Spleen (tissue), 11 donors: ENCODE data around the gene HAGH. TPM values are rescaled to one million over a fixed set of nuclear protein-coding genes. Genes with fewer than 3 reads are reported as not detected.

ENCODE experiments used
- DNase-seq: peaks from one replicate; pipeline ENCODE4 v3.0.0-alpha.2; 2020
- H3K27ac ChIP-seq, 8 donors: fragments of 200-600 bp; sonication (generic) in 7 of 8; 1 replicate in 4 of 8; 2 replicates in 4 of 8; pipeline versions ENCODE4 v1.5.0 to v1.8.0; 2016 to 2021; ENCODE audit warnings: inconsistent platforms in 4 of 8, mild to moderate bottlenecking in 4 of 8, moderate library complexity in 1 of 8
- H3K27me3 ChIP-seq, 7 donors: fragments of 200-600 bp; sonication (generic) in 6 of 7; replicated peaks in 1 of 7; 1 replicate in 4 of 7; 2 replicates in 3 of 7; pipeline versions ENCODE4 v1.5.0 to v1.8.0; 2016 to 2021; ENCODE audit warnings: inconsistent platforms in 3 of 7, mild to moderate bottlenecking in 1 of 7
- H3K36me3 ChIP-seq, 6 donors: fragments of 200-600 bp; sonication (generic) in 5 of 6; 1 replicate in 4 of 6; 2 replicates in 2 of 6; pipeline versions ENCODE4 v1.5.0 to v1.8.0; 2016 to 2021; ENCODE audit warnings: inconsistent platforms in 2 of 6
- H3K4me1 ChIP-seq, 6 donors: fragments of 200-600 bp; sonication (generic) in 5 of 6; 1 replicate in 3 of 6; 2 replicates in 3 of 6; pipeline versions ENCODE4 v1.5.0 to v1.8.0; 2016 to 2021; ENCODE audit warnings: inconsistent platforms in 3 of 6
- H3K4me3 ChIP-seq, 8 donors: fragments of 200-600 bp; sonication (generic) in 7 of 8; 1 replicate in 4 of 8; 2 replicates in 4 of 8; pipeline versions ENCODE4 v1.5.0 to v1.8.0; 2016 to 2021; ENCODE audit warnings: inconsistent platforms in 4 of 8, mild to moderate bottlenecking in 4 of 8, moderate library complexity in 2 of 8
- H3K9me3 ChIP-seq, 8 donors: fragments of 200-600 bp; sonication (generic) in 7 of 8; 1 replicate in 4 of 8; 2 replicates in 4 of 8; pipeline versions ENCODE4 v1.5.0 to v1.8.0; 2016 to 2021; ENCODE audit warnings: inconsistent platforms in 4 of 8
- POLR2A ChIP-seq, 3 donors: fragments of 450-650 bp; IDR thresholded peaks; one replicate each; pipeline ENCODE4 v1.5.1; 2017; ENCODE audit warnings: antibody characterized with exemption in 3 of 3, mild to moderate bottlenecking in 1 of 3
- POLR2AphosphoS5 ChIP-seq, 3 donors: sonication (generic); formaldehyde crosslinking; IDR thresholded peaks; one replicate each; pipeline ENCODE4 v1.5.1; 2017; ENCODE audit warnings: antibody characterized with exemption in 3 of 3
- WGBS, 5 donors: extraction: QIAGEN DNeasy Blood & Tissue Kit in 3 of 5; methylation state at CpG; one replicate each; pipeline versions ENCODE4 v1.1.5 to v1.1.7; 2013 to 2018; 5-methylcytosine and 5-hydroxymethylcytosine counted together
- intact Hi-C: fragments of 100-400 bp; cut with DNase I; formaldehyde crosslinking; loops from one replicate; pipeline ENCODE4 v1.15.0; 2023; ENCODE audit warnings: low total_unique reads
- polyA plus RNA-seq, 3 donors: library from polyadenylated mRNA; stranded (reverse); fragments of 200-250 nt; gene quantifications; one replicate each; pipeline ENCODE4 v1.2.1, GENCODE V29; 2013
- total RNA-seq, 7 donors: library from RNA; depleted of rRNA in 3 of 7; stranded (reverse); fragments of >200 nt in 3 of 7; fragmentation: NEBNext Ultra II Directional in 4 of 7; extraction: Animal tissue kit (Norgen Biotek cat#: 25700) in 4 of 7; gene quantifications; one replicate each; pipeline versions ENCODE4 v1.1.0 to v1.2.1, GENCODE V29; 2016 to 2021
- TF ChIP-seq, protein P1 (sequence below), 11 experiments: fragments of 200-600 bp in 7 of 11; fragments of 450-650 bp in 4 of 11; sonication (generic) in 4 of 11; IDR thresholded peaks in 8 of 11; conservative IDR thresholded peaks in 3 of 11; 1 replicate in 7 of 11; 2 replicates in 4 of 11; pipeline versions ENCODE4 v1.4.0 to v1.8.0; 2016 to 2021; ENCODE audit warnings: antibody characterized with exemption in 11 of 11, inconsistent platforms in 4 of 11, mild to moderate bottlenecking in 1 of 11
- donor health status: healthy with polysubstance abuse.
- donor health status: DM: no; HTN: no; CAD: no; lungs with moderate emphysema.
- donor health status: DM: no; HTN: no; CAD: no.
- donor health status: Bipolar disorder and iron deficiency.
- donor health status: healthy.
- donor health status: DM: no; HTN: no; CAD: no.
- donor health status: DM: yes; HTN: yes; CAD: no.

HAGH gene
- total and polyA plus RNA-seq, 10 donors, result 33.6 to 76.6 (median 49.0) TPM

DNA sequence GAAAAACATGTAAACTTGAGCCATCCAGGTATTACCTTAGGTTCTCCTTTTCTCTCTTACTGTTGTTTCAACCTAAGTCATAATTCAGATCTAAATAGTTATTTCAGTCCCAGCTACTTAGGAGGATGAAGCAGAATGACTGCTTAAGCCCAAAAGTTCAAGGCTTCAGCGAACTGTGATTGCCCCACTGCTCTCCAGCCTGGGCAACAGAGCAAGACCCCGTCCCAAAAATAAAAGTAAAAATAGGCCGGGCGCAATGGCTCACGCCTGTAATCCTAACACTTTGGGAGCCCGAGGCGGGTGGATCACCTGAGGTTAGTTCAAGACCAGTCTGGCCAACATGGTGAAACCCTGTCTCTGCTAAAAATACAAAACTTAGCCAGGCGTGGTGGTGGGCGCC is 35.8 kb upstream of the HAGH start:
- DNase-seq, result no peak
- H3K4me3 ChIP-seq, result no peak overlapping the region
- peaks cover 0 to 64% (median 28%) of the 10 kb centered on the region in 7 donors for H3K27me3 ChIP-seq
- H3K4me1 ChIP-seq, result peaks cover 0 to 6% (median 2%) of the 10 kb centered on the region in 6 donors
- TF ChIP-seq, protein P1, sequence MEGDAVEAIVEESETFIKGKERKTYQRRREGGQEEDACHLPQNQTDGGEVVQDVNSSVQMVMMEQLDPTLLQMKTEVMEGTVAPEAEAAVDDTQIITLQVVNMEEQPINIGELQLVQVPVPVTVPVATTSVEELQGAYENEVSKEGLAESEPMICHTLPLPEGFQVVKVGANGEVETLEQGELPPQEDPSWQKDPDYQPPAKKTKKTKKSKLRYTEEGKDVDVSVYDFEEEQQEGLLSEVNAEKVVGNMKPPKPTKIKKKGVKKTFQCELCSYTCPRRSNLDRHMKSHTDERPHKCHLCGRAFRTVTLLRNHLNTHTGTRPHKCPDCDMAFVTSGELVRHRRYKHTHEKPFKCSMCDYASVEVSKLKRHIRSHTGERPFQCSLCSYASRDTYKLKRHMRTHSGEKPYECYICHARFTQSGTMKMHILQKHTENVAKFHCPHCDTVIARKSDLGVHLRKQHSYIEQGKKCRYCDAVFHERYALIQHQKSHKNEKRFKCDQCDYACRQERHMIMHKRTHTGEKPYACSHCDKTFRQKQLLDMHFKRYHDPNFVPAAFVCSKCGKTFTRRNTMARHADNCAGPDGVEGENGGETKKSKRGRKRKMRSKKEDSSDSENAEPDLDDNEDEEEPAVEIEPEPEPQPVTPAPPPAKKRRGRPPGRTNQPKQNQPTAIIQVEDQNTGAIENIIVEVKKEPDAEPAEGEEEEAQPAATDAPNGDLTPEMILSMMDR (IDR thresholded peaks at IDR 0.05 in 8 of 11, conservative IDR thresholded peaks at IDR 0.05 in 3 of 11), result no peak
- TF ChIP-seq POLR2A (IDR thresholded peaks at IDR 0.05) (no peak), POLR2AphosphoS5 (IDR thresholded peaks at IDR 0.05) (no peak)
- no peaks in the 10 kb centered on the region for H3K9me3 ChIP-seq
- H3K36me3 ChIP-seq, result no peaks in the 10 kb centered on the region
- 69 to 90% (median 83%) methylated on average over 7 to 9 of the region's 9 CpGs for whole genome bisulfite sequencing, 5 donors
- intact Hi-C loops, result loop anchor here (5.0 kb wide), 1 partner anchor 65 kb away; no protein-coding TSS in a partner anchor
- H3K27ac ChIP-seq, result no peak overlapping the region

DNA sequence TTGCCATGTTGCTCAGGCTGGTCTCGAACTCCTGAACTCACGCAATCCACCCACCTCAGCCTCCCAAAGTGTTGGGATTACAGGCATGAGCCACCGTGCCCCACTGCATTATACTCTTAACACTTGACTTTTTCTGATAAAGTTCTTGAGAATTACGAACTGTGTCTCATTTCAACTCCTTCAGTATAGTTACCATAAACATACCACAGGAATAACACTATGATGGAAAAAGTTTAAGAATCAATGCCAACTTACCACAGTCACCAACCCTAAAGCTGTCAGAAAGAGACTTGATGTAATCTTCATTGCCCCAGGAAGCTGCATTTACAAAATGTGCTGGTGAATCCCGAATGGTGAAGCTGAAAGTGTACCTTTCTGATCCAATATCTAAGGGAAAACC is 35.1 kb upstream of the HAGH start:
- H3K9me3 ChIP-seq, result no peaks in the 10 kb centered on the region
- DNase-seq, result no peak
- H3K4me1 ChIP-seq, result peaks cover 0 to 6% (median 2%) of the 10 kb centered on the region in 6 donors
- intact Hi-C loops, result loop anchor here (5.0 kb wide), 1 partner anchor 66 kb away; no protein-coding TSS in a partner anchor
- no peaks in the 10 kb centered on the region for H3K36me3 ChIP-seq
- H3K4me3 ChIP-seq, result no peak overlapping the region
- peaks cover 0 to 70% (median 33%) of the 10 kb centered on the region in 7 donors for H3K27me3 ChIP-seq
- WGBS, 5 donors, result 70 to 79% (median 78%) methylated on average over 5 of the region's 5 CpGs
- no peak overlapping the region for H3K27ac ChIP-seq
- no peak for TF ChIP-seq POLR2A (IDR thresholded peaks at IDR 0.05)
- no peak for TF ChIP-seq POLR2AphosphoS5 (IDR thresholded peaks at IDR 0.05)
- TF ChIP-seq, protein P1 (IDR thresholded peaks at IDR 0.05 in 8 of 11, conservative IDR thresholded peaks at IDR 0.05 in 3 of 11), result no peak

DNA sequence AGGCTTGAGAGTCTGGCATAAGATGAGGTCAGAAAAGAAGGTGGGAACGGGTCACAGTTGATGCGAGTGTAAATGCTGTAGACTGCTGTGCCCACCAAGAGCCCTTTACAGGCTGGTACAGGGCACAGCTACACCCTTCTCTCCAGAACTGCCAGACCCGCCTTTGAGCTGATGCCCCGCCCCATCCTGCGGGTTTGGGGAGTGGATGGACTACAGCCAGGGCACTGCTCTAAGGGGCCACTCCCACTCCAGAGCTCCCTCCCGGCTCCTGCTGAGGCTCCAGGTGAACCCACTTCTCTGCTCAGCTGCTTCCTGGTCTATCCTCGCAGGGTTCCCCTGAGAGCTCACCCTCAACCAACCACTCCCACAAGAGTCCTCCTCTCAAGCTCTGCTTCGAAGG is 33.0 kb upstream of the HAGH start:
- intact Hi-C loops, result loop anchor here (5.0 kb wide), 1 partner anchor 68 kb away; no protein-coding TSS in a partner anchor
- DNase-seq, result no peak
- 32 to 54% (median 35%) methylated on average over 7 to 8 of the region's 8 CpGs for whole genome bisulfite sequencing, 5 donors

DNA sequence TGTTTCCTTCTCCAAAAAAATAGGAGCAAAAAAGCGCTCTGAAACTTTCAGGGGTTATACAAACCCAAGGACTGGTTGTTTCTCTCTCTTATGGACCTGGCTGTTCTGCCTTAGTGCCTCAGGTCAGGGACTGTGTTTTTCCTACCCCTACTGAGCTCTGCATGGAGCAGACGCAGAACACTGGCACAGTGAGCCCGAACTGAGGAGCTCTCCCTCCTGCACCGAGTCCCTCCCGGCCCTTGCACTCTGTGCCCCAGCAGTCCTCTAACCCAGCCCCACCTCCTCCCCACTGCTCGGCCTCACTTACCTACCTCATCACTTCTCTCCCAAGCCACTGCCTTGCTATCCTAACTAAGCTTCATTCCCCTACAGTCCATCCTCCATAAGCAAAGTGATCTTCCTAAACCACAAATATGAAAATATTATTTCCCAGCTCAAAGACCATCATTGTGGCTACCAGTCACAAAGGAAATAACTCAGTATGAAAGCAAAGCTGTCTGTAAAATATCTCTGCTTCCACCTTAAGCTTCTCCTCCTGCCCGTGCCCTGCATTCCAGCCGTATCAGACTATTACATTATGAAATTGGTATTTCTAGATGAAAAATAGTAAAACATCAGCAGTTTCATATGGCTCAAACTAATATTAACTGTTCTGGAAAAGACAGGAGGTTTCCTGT is 31.7 kb upstream of the HAGH start:
- no peak overlapping the region for H3K27ac ChIP-seq
- TF ChIP-seq POLR2A (IDR thresholded peaks at IDR 0.05) (no peak), POLR2AphosphoS5 (IDR thresholded peaks at IDR 0.05) (no peak)
- TF ChIP-seq, protein P1 (IDR thresholded peaks at IDR 0.05 in 8 of 11, conservative IDR thresholded peaks at IDR 0.05 in 3 of 11), result no peak
- no peak overlapping the region for H3K4me3 ChIP-seq
- no peaks in the 10 kb centered on the region for H3K4me1 ChIP-seq
- DNase-seq, result no peak
- H3K9me3 ChIP-seq, result no peaks in the 10 kb centered on the region
- intact Hi-C loops, result no loop called here
- H3K27me3 ChIP-seq, result peaks cover 0 to 60% (median 26%) of the 10 kb centered on the region in 7 donors
- H3K36me3 ChIP-seq, result no peaks in the 10 kb centered on the region
- 19 to 35% (median 29%) methylated on average over 8 of the region's 8 CpGs for WGBS, 5 donors

More for the DNA sequence above, 33.0 kb upstream of the HAGH start:
- peaks cover 0 to 6% (median 2%) of the 10 kb centered on the region in 6 donors for H3K4me1 ChIP-seq
- H3K4me3 ChIP-seq, result no peak overlapping the region
- H3K27ac ChIP-seq, result no peak overlapping the region
- TF ChIP-seq POLR2AphosphoS5 (IDR thresholded peaks at IDR 0.05) (no peak), POLR2A (IDR thresholded peaks at IDR 0.05) (no peak)
- TF ChIP-seq, protein P1 (IDR thresholded peaks at IDR 0.05 in 8 of 11, conservative IDR thresholded peaks at IDR 0.05 in 3 of 11), result no peak
- H3K9me3 ChIP-seq, result no peaks in the 10 kb centered on the region
- H3K27me3 ChIP-seq, result peaks cover 0 to 71% (median 33%) of the 10 kb centered on the region in 7 donors
- H3K36me3 ChIP-seq, result no peaks in the 10 kb centered on the region
